OCI-LY3 (cell line): Measurements from ENCODE around the gene TRIM15.

Source experiments
- H2AFZ ChIP-seq: fragments of 200-600, 300-600 bp; shearing (Covaris generic); 2 replicates; pipeline ENCODE4 v1.6.0; 2014; ENCODE audit warnings: antibody characterized with exemption, low read depth, low read length
- H3K27ac ChIP-seq: fragments of 200-600, 300-600 bp; sonication (generic); 2 replicates; pipeline ENCODE4 v1.5.1; 2014; ENCODE audit warnings: mild to moderate bottlenecking, low read length, moderate library complexity, mixed read lengths
- H3K27me3 ChIP-seq: fragments of 200-600, 300-600 bp; sonication (generic); 2 replicates; pipeline ENCODE4 v1.6.1; 2014; ENCODE audit warnings: low read depth, low read length, mixed read lengths
- H3K36me3 ChIP-seq: fragments of 200-600, 300-600 bp; sonication (generic); replicated peaks from 2 replicates; pipeline ENCODE3; 2014; ENCODE audit warnings: low read depth, low read length, mixed read lengths
- H3K4me1 ChIP-seq: fragments of 300-600, 200-600 bp; sonication (generic); 2 replicates; pipeline ENCODE4 v1.6.1; 2014; ENCODE audit warnings: low read length, mixed read lengths
- H3K4me2 ChIP-seq: fragments of 200-600, 300-600 bp; sonication (generic); 2 replicates; pipeline ENCODE4 v1.6.1; 2014; ENCODE audit warnings: low read length, mixed read lengths
- H3K4me3 ChIP-seq: fragments of 300-600, 200-600 bp; sonication (generic); 2 replicates; pipeline ENCODE4 v1.5.1; 2014; ENCODE audit warnings: antibody characterized with exemption, mild to moderate bottlenecking, low read length, moderate library complexity
- H3K79me2 ChIP-seq: fragments of 300-600, 200-600 bp; shearing (Covaris generic); 2 replicates; pipeline ENCODE4 v1.6.1; 2014; ENCODE audit warnings: mild to moderate bottlenecking, low read length, mixed read lengths
- H3K9ac ChIP-seq: fragments of 300-600, 200-600 bp; shearing (Covaris generic); 2 replicates; pipeline ENCODE4 v1.6.0; 2014; ENCODE audit warnings: mild to moderate bottlenecking, low read length, moderate library complexity
- H3K9me3 ChIP-seq: fragments of 200-600, 300-600 bp; shearing (Covaris generic); 2 replicates; pipeline ENCODE4 v1.6.1; 2014; ENCODE audit warnings: low read length, mixed read lengths; ENCODE audit not compliant: insufficient read depth
- H4K20me1 ChIP-seq: fragments of 200-600, 300-600 bp; sonication (generic); 2 replicates; pipeline ENCODE4 v1.6.1; 2016; ENCODE audit warnings: low read length, mixed read lengths; ENCODE audit not compliant: insufficient read depth
- CTCF ChIP-seq: fragments of 200-600, 300-600 bp; sonication (generic); IDR thresholded peaks from 2 replicates; pipeline ENCODE4 v1.5.1; 2014; ENCODE audit warnings: antibody characterized with exemption, low read length, low read depth
- EZH2phosphoT487 ChIP-seq: fragments of 200-600 bp; shearing (Covaris generic); IDR thresholded peaks from 2 replicates; pipeline ENCODE4 v1.6.1; 2018; ENCODE audit warnings: antibody characterized with exemption, mixed run types, low read depth

Gene TRIM15

DNA sequence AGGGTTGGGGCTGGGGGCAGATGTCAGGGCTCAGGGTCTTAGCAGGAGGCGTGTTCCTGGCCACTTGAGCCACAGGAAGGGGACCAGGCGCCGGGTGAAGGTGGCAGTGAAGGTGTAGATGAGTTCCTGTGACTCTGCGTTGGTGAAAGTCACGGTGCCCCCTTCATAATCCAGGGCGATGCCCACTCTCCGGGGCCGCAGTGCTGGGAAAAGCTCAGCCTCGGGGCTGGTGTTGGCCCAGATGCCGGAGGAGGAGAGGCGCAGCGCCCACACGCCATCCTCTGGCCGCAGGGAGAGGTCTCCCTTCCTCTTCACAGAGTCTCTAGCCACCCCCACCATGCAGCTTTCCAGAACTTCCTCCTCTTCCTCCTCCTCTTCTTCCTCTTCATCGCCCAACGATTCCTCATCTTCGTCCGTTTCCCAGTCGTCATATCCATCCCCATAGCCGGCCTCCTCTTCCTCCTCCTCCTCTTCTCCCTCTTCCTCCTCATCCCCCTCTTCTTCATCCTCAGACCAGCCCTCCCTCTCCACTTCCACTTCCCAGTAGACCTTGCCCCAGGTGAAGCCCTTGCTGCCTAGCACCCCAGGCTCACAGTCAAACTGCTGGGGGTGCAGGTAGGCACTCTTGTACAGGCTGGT is 22.6 kb downstream of the TRIM15 start:
- H3K4me1 ChIP-seq: no peaks in the 10 kb centered on the region
- TF ChIP-seq EZH2phosphoT487 (no peak), CTCF (no peak)
- no peak overlapping the region for H3K9ac ChIP-seq
- no peak overlapping the region for H3K4me2 ChIP-seq
- H3K27ac ChIP-seq: no peak overlapping the region
- no peaks in the 10 kb centered on the region for H4K20me1 ChIP-seq
- peaks cover 27% of the 10 kb centered on the region for H3K36me3 ChIP-seq
- no peak overlapping the region for H3K4me3 ChIP-seq
- H3K27me3 ChIP-seq: no peaks in the 10 kb centered on the region
- H2AFZ ChIP-seq: no peak overlapping the region
- no peaks in the 10 kb centered on the region for H3K79me2 ChIP-seq
- no peaks in the 10 kb centered on the region for H3K9me3 ChIP-seq

- H3K79me2 ChIP-seq: no peaks in the 10 kb centered on the region
- TF ChIP-seq CTCF: no peak
- TF ChIP-seq EZH2phosphoT487: no peak
Observed at GRCh38 chr6:30188541-30188940, 25.2 kb downstream of the TRIM15 start.

DNA sequence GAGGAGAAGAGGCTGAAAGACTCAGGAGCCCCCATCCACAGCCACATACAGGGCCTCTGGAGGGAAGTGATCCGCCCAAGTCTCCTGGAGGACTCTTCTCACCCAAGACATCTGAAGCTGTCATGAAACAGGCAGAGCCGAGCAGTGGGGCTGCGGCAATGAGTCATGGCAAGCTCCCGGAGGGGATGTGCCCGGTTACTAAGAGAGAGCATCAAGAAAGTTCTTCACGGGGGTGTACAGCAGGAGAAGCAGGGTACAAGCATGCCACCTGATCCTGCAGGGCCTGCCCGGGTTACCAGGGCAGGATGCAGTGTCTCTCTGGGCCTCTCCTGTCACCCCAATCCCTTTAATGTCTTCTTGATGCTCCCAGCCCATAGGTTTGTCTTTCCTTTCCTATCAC is 28.7 kb downstream of the TRIM15 start:
- H3K27ac ChIP-seq: no peak overlapping the region
- no peaks in the 10 kb centered on the region for H3K79me2 ChIP-seq
- no peak overlapping the region for H2AFZ ChIP-seq
- no peaks in the 10 kb centered on the region for H4K20me1 ChIP-seq
- H3K9ac ChIP-seq: no peak overlapping the region
- H3K4me1 ChIP-seq: no peaks in the 10 kb centered on the region
- no peak overlapping the region for H3K4me3 ChIP-seq
- H3K27me3 ChIP-seq: no peaks in the 10 kb centered on the region
- peaks cover 15% of the 10 kb centered on the region for H3K36me3 ChIP-seq
- H3K4me2 ChIP-seq: no peak overlapping the region
- no peaks in the 10 kb centered on the region for H3K9me3 ChIP-seq
- TF ChIP-seq CTCF: no peak
- no peak for TF ChIP-seq EZH2phosphoT487

More at GRCh38 chr6:30188541-30188940, 25.2 kb downstream of the TRIM15 start:
- Histone ChIP-seq H3K9me3 (no peaks in the 10 kb centered on the region), H3K27me3 (no peaks in the 10 kb centered on the region), H3K4me2 (no peak overlapping the region), H3K4me1 (no peaks in the 10 kb centered on the region), H3K4me3 (no peak overlapping the region), H3K36me3 (peaks cover 27% of the 10 kb centered on the region), H3K9ac (no peak overlapping the region), H2AFZ (no peak overlapping the region), H4K20me1 (no peaks in the 10 kb centered on the region), H3K27ac (no peak overlapping the region)

DNA sequence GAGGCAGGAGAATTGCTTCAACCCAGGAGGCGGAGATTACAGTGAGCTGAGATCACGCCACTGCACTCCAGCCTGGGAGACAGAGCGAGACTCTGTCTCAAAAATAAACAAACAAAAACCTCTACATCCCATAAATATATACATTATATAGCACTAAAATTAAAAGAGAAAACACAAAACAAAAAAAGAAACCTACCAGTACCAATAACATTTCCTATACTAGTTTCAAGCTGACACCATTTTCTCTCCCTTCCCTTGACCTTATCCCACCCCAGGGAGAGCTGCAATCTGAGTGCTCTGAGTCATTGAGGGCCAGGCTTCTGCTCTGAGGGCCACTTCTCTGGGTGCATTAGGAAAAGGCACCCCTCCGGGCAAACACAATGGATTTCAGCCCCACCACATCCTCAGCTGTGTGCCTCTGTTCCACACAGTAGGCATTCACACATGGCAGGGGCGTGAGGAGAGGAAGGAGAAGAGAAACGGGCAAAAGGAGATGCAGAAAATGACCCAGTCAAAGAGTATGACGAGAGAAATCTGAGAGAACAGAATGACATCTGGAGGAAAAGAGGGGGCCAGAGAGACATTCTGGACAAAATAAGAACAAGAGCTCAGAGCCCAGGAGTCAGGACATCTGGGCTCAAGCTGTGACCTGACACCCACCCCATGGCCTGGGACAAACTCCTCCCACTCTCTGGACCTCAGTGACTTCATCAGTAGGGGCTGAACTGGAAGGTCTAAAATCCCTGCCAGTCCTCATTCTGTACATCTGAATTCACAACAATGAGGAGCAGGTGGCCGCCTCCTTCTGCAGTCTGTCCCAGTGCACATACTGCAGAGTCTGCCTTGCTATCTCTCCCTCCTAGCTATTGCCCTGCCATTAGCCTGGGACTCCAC is 31.7 kb downstream of the TRIM15 start:
- H3K4me3 ChIP-seq: no peak overlapping the region
- no peak overlapping the region for H3K9ac ChIP-seq
- H3K79me2 ChIP-seq: no peaks in the 10 kb centered on the region
- H3K4me1 ChIP-seq: no peaks in the 10 kb centered on the region; the same call in 1 of the 2 replicates
- no peaks in the 10 kb centered on the region for H3K27me3 ChIP-seq
- H3K9me3 ChIP-seq: no peaks in the 10 kb centered on the region
- peaks cover 2% of the 10 kb centered on the region; the same call in 1 of the 2 replicates for H4K20me1 ChIP-seq
- no peak overlapping the region for H2AFZ ChIP-seq
- no peak for TF ChIP-seq CTCF
- no peak for TF ChIP-seq EZH2phosphoT487
- H3K27ac ChIP-seq: no peak overlapping the region
- no peak overlapping the region for H3K4me2 ChIP-seq
- H3K36me3 ChIP-seq: peaks cover 10% of the 10 kb centered on the region
